HepG2 (cell line): ENCODE data around the gene ZBTB48. TPM values are rescaled to one million over a fixed set of nuclear protein-coding genes. Genes with fewer than 3 reads are reported as not detected.

ENCODE experiments used
- EZH2 ChIP-seq: conservative IDR thresholded peaks from 2 replicates; pipeline ENCODE4 v1.6.1; 2012; ENCODE audit warnings: mild to moderate bottlenecking, low read depth, low read length, moderate library complexity
- FOXK1 ChIP-seq: sonication (generic); formaldehyde crosslinking; IDR thresholded peaks from 2 replicates; pipeline ENCODE4 v1.4.0; 2020; ENCODE audit warnings: low read depth, missing genetic modification reagents, borderline replicate concordance
- HNF1B ChIP-seq: sonication (generic); formaldehyde crosslinking; IDR thresholded peaks from 2 replicates; pipeline ENCODE4 v1.5.1; 2020; ENCODE audit warnings: mild to moderate bottlenecking, moderate library complexity, missing genetic modification reagents
- KAT8 ChIP-seq: IDR thresholded peaks from 2 replicates; pipeline ENCODE4 v1.6.1; 2016; ENCODE audit warnings: missing genetic modification reagents, missing compliant biosample characterization
- KLF15 ChIP-seq: sonication (generic); formaldehyde crosslinking; IDR thresholded peaks from 2 replicates; pipeline ENCODE4 v1.8.1; 2023; ENCODE audit warnings: borderline replicate concordance, mild to moderate bottlenecking, inconsistent platforms, missing genetic modification reagents, mixed read lengths
- PRDM10 ChIP-seq: sonication (generic); formaldehyde crosslinking; IDR thresholded peaks from 2 replicates; pipeline ENCODE4 v1.4.0; 2020; ENCODE audit warnings: low read depth, missing genetic modification reagents
- PRMT3 ChIP-seq: sonication (generic); formaldehyde crosslinking; IDR thresholded peaks from 2 replicates; pipeline ENCODE4 v1.8.1; 2022; ENCODE audit warnings: low read depth, mild to moderate bottlenecking, moderate library complexity, missing genetic modification reagents, borderline replicate concordance
- RFXANK ChIP-seq: IDR thresholded peaks from 2 replicates; pipeline ENCODE4 v1.6.1; 2016
- ZFX ChIP-seq: sonication (generic); formaldehyde crosslinking; IDR thresholded peaks from 2 replicates; pipeline ENCODE4 v1.4.0; 2020; ENCODE audit warnings: mild to moderate bottlenecking, low read depth, missing genetic modification reagents, moderate library complexity
- ZMYM3 ChIP-seq: sonication (generic); formaldehyde crosslinking; IDR thresholded peaks from 2 replicates; pipeline ENCODE4 v1.5.1; 2020; ENCODE audit warnings: mild to moderate bottlenecking, missing genetic modification reagents
- ZNF18 ChIP-seq: sonication (generic); formaldehyde crosslinking; IDR thresholded peaks from 2 replicates; pipeline ENCODE4 v1.8.0; 2022; ENCODE audit warnings: mild to moderate bottlenecking, missing genetic modification reagents; ENCODE audit not compliant: insufficient replicate concordance
- ZNF205 ChIP-seq: IDR thresholded peaks from 2 replicates; pipeline ENCODE4 v1.6.1; 2018; ENCODE audit warnings: missing biosample characterization, missing genetic modification reagents
- ZNF296 ChIP-seq: sonication (generic); formaldehyde crosslinking; conservative IDR thresholded peaks from 2 replicates; pipeline ENCODE4 v1.5.0; 2020; ENCODE audit warnings: mild to moderate bottlenecking, missing genetic modification reagents
- ZNF367 ChIP-seq: sonication (generic); formaldehyde crosslinking; IDR thresholded peaks from 2 replicates; pipeline ENCODE4 v1.4.0; 2020; ENCODE audit warnings: missing genetic modification reagents, borderline replicate concordance
- ZNF431 ChIP-seq: sonication (generic); formaldehyde crosslinking; IDR thresholded peaks from 2 replicates; pipeline ENCODE4 v1.9.0; 2022; ENCODE audit warnings: missing genetic modification reagents, low read depth, mild to moderate bottlenecking, borderline replicate concordance
- ZNF503 ChIP-seq: sonication (generic); formaldehyde crosslinking; IDR thresholded peaks from 2 replicates; pipeline ENCODE4 v1.4.0; 2020; ENCODE audit warnings: missing genetic modification reagents
- ZNF558 ChIP-seq: sonication (generic); formaldehyde crosslinking; IDR thresholded peaks from 2 replicates; pipeline ENCODE4 v1.9.0; 2022; ENCODE audit warnings: mild to moderate bottlenecking, missing genetic modification reagents, borderline replicate concordance
- ZNF781 ChIP-seq: sonication (generic); formaldehyde crosslinking; IDR thresholded peaks from 2 replicates; pipeline ENCODE4 v1.5.1; 2020; ENCODE audit warnings: borderline replicate concordance, mild to moderate bottlenecking, missing genetic modification reagents; ENCODE audit errors: not compliant biosample characterization
- ZNF879 ChIP-seq: sonication (generic); formaldehyde crosslinking; IDR thresholded peaks from 2 replicates; pipeline ENCODE4 v1.8.1; 2023; ENCODE audit warnings: missing genetic modification reagents
- polyA plus RNA-seq, 8 experiments: library from polyadenylated mRNA; depleted of rRNA in 3 of 8; stranded (reverse) in 7 of 8; unstranded in 1 of 8; fragments of >200 nt; fragmentation: Illumina TruSeq in 4 of 8; extraction: Trizol in 4 of 8; gene quantifications; 2 replicates each; pipeline versions ENCODE4 v1.2.1 to v1.2.3, GENCODE V29; 2011 to 2016; ENCODE audit warnings: low read depth in 4 of 8, missing spikeins in 1 of 8, mixed read lengths in 1 of 8; ENCODE audit not compliant: insufficient read depth in 1 of 8
- total RNA-seq, 5 experiments: library from RNA; depleted of rRNA; stranded (reverse); fragments of >200 nt; fragmentation: Illumina TruSeq; extraction: Trizol; gene quantifications; 2 replicates each; pipeline ENCODE4 v1.2.3, GENCODE V29; 2016; ENCODE audit warnings: low read depth in 1 of 5

ZBTB48 gene
- total and polyA plus RNA-seq, 2 of the 13 experiments (the other 11 are each of a cell fraction or from before 2014, with no cell fraction given) = 13.0 to 17.1 TPM

GRCh38 chr1:6602669-6603237, 23.0 kb downstream of the ZBTB48 start, which contains the start of gene KLHL21 (continued):
- TF ChIP-seq KLF15 (CRISPR knock-in tag) = no peak
- no peak for TF ChIP-seq FOXK1
- TF ChIP-seq ZNF205 (CRISPR knock-in tag) = 0 out of 2 replicates have a peak, but pooled peaks have one; percentile 39
- TF ChIP-seq ZNF367 = no peak
- TF ChIP-seq RFXANK (CRISPR knock-in tag) = no peak
- peak; percentile 93; the same call in 1 of the 2 replicates for TF ChIP-seq PRMT3 (CRISPR knock-in tag)
- peak; percentile 46 for TF ChIP-seq ZNF18 (CRISPR knock-in tag)
- TF ChIP-seq EZH2 = no peak
- no peak for TF ChIP-seq ZNF781 (CRISPR knock-in tag)
- no peak for TF ChIP-seq ZNF296 (CRISPR knock-in tag)
- TF ChIP-seq ZNF431 = no peak
- no peak for TF ChIP-seq ZNF879 (CRISPR knock-in tag)
- 0 out of 2 replicates have a peak, but pooled peaks have one; percentile 45 for TF ChIP-seq ZNF503 (CRISPR knock-in tag)
- peak; percentile 20; the same call in 1 of the 2 replicates for TF ChIP-seq PRDM10 (CRISPR knock-in tag)
- TF ChIP-seq ZNF558 (CRISPR knock-in tag) = no peak
- peak; percentile 30; the same call in 1 of the 2 replicates for TF ChIP-seq KAT8
- peak; percentile 74 for TF ChIP-seq ZFX (CRISPR knock-in tag)
- TF ChIP-seq ZMYM3 (CRISPR knock-in tag) = no peak
- no peak for TF ChIP-seq HNF1B (CRISPR knock-in tag)
